ENCODE results near the gene ASTL.

GRCh38 chr2:96146881-96147592, 8.7 kb upstream of the ASTL start:
- TF ChIP-seq POLR2A (IDR thresholded peaks at IDR 0.05): no peak
- TF ChIP-seq, protein P1, sequence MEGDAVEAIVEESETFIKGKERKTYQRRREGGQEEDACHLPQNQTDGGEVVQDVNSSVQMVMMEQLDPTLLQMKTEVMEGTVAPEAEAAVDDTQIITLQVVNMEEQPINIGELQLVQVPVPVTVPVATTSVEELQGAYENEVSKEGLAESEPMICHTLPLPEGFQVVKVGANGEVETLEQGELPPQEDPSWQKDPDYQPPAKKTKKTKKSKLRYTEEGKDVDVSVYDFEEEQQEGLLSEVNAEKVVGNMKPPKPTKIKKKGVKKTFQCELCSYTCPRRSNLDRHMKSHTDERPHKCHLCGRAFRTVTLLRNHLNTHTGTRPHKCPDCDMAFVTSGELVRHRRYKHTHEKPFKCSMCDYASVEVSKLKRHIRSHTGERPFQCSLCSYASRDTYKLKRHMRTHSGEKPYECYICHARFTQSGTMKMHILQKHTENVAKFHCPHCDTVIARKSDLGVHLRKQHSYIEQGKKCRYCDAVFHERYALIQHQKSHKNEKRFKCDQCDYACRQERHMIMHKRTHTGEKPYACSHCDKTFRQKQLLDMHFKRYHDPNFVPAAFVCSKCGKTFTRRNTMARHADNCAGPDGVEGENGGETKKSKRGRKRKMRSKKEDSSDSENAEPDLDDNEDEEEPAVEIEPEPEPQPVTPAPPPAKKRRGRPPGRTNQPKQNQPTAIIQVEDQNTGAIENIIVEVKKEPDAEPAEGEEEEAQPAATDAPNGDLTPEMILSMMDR (IDR thresholded peaks at IDR 0.05): no peak
